HG02610 (cell line): ENCODE data around the gene CAPN5.

ENCODE experiments used
- ATAC-seq: cut with Tn5 transposase; IDR thresholded peaks from one replicate; pipeline ENCODE4 v1.9.1; 2021; ENCODE audit warnings: mild to moderate bottlenecking, moderate library complexity; ENCODE audit not compliant: unreplicated experiment

Gene CAPN5

GRCh38 chr11:77081976-77082836 is 15.4 kb downstream of the CAPN5 start:
- ATAC-seq: no peak

- no peak for ATAC-seq
Observed at GRCh38 chr11:77082838-77083565, 16.2 kb downstream of the CAPN5 start.

- ATAC-seq: no peak
Observed at GRCh38 chr11:77083566-77084245, 16.9 kb downstream of the CAPN5 start.

- ATAC-seq: no peak
Observed at GRCh38 chr11:77084581-77085191, 17.9 kb downstream of the CAPN5 start.

GRCh38 chr11:77085652-77086051 is 18.9 kb downstream of the CAPN5 start:
- ATAC-seq: no peak

GRCh38 chr11:77086521-77087472 is 20.0 kb downstream of the CAPN5 start:
- no peak for ATAC-seq

- ATAC-seq: no peak
Observed at GRCh38 chr11:77087723-77088225, 21.0 kb downstream of the CAPN5 start.

GRCh38 chr11:77088236-77089003 is 21.6 kb downstream of the CAPN5 start:
- no peak for ATAC-seq

- no peak for ATAC-seq
Observed at GRCh38 chr11:77089004-77089545, 22.3 kb downstream of the CAPN5 start.

- no peak for ATAC-seq
Observed at GRCh38 chr11:77090046-77090372, 23.2 kb downstream of the CAPN5 start.

GRCh38 chr11:77090373-77091111 is 23.8 kb downstream of the CAPN5 start:
- ATAC-seq: no peak

- peak; percentile 87 for ATAC-seq
Observed at GRCh38 chr11:77091146-77091940, 24.6 kb downstream of the CAPN5 start.

GRCh38 chr11:77092382-77092781 is 25.6 kb downstream of the CAPN5 start:
- ATAC-seq: no peak

- no peak for ATAC-seq
Observed at GRCh38 chr11:77093056-77093891, 26.5 kb downstream of the CAPN5 start.

- no peak for ATAC-seq
Observed at GRCh38 chr11:77093987-77094840, 27.4 kb downstream of the CAPN5 start.
